Liver (tissue), 9 donors: ENCODE measurements around the gene MGAT5. TPM values are rescaled to one million over a fixed set of nuclear protein-coding genes. Genes with fewer than 3 reads are reported as not detected.

Experiments
- DNase-seq: peaks from one replicate; pipeline ENCODE4 v3.0.0-alpha.2; 2017; ENCODE audit warnings: low spot score
- H3K27ac ChIP-seq, 2 donors: one replicate each; pipeline ENCODE4 v1.7.0; 2013; ENCODE audit warnings: inconsistent platforms in 2 of 2, low read length in 2 of 2, control low read depth in 1 of 2, low read depth in 1 of 2, mild to moderate bottlenecking in 1 of 2
- H3K27me3 ChIP-seq, 4 donors: one replicate each; pipeline versions ENCODE4 v1.6.1 to v1.7.0; 2013; ENCODE audit warnings: low read length in 3 of 4, inconsistent platforms in 1 of 4, mild to moderate bottlenecking in 1 of 4, moderate library complexity in 1 of 4; ENCODE audit not compliant: control insufficient read depth in 4 of 4, insufficient read depth in 4 of 4
- H3K36me3 ChIP-seq, 4 donors: one replicate each; pipeline versions ENCODE4 v1.6.1 to v1.7.0; 2013; ENCODE audit warnings: low read length in 3 of 4, mild to moderate bottlenecking in 3 of 4, low read depth in 1 of 4, moderate library complexity in 1 of 4; ENCODE audit not compliant: control insufficient read depth in 4 of 4, insufficient read depth in 3 of 4
- H3K4me1 ChIP-seq, 4 donors: one replicate each; pipeline versions ENCODE4 v1.6.1 to v1.7.0; 2013; ENCODE audit warnings: low read length in 3 of 4, mild to moderate bottlenecking in 3 of 4, moderate library complexity in 1 of 4; ENCODE audit not compliant: control insufficient read depth in 4 of 4, insufficient read depth in 4 of 4
- H3K4me3 ChIP-seq, 3 donors: one replicate each; pipeline versions ENCODE4 v1.6.1 to v1.7.0; 2013; ENCODE audit warnings: low read length in 3 of 3, control low read depth in 1 of 3, low read depth in 1 of 3, mild to moderate bottlenecking in 1 of 3
- H3K9ac ChIP-seq, 2 donors: one replicate each; pipeline ENCODE4 v1.7.0; 2013; ENCODE audit warnings: low read length in 2 of 2, mild to moderate bottlenecking in 2 of 2, moderate library complexity in 2 of 2, control low read depth in 1 of 2, low read depth in 1 of 2
- H3K9me3 ChIP-seq, 4 donors: one replicate each; pipeline versions ENCODE4 v1.6.1 to v1.7.0; 2013; ENCODE audit warnings: low read length in 3 of 4; ENCODE audit not compliant: control insufficient read depth in 4 of 4
- ATF3 ChIP-seq: IDR thresholded peaks from 2 replicates; pipeline ENCODE4 v1.6.1; 2016; ENCODE audit warnings: antibody characterized with exemption
- CTCF ChIP-seq: fragments of 150-350 bp; IDR thresholded peaks from 2 replicates; pipeline ENCODE4 v1.5.1; 2017; ENCODE audit warnings: improper control_type of control experiment, low read depth, low read length; ENCODE audit not compliant: missing input control
- EGR1 ChIP-seq, 2 donors: IDR thresholded peaks; 2 replicates each; pipeline ENCODE4 v1.6.1; 2016 to 2018; ENCODE audit warnings: antibody characterized with exemption in 2 of 2, low read depth in 2 of 2
- FOXA1 ChIP-seq: IDR thresholded peaks from 2 replicates; pipeline ENCODE4 v1.6.1; 2016; ENCODE audit warnings: antibody characterized with exemption
- FOXA2 ChIP-seq: IDR thresholded peaks from 2 replicates; pipeline ENCODE4 v1.6.1; 2016; ENCODE audit warnings: antibody characterized with exemption
- GABPA ChIP-seq, 2 donors: IDR thresholded peaks in 1 of 2; conservative IDR thresholded peaks in 1 of 2; 2 replicates each; pipeline ENCODE4 v1.6.1; 2016; ENCODE audit warnings: antibody characterized with exemption in 2 of 2, mild to moderate bottlenecking in 1 of 2, moderate library complexity in 1 of 2
- HNF4A ChIP-seq, 2 donors: conservative IDR thresholded peaks; 2 replicates each; pipeline ENCODE4 v1.6.1; 2016; ENCODE audit warnings: antibody characterized with exemption in 2 of 2, mild to moderate bottlenecking in 2 of 2
- HNF4G ChIP-seq: IDR thresholded peaks from 2 replicates; pipeline ENCODE4 v1.6.1; 2016; ENCODE audit warnings: antibody characterized with exemption
- JUND ChIP-seq, 2 donors: IDR thresholded peaks; 2 replicates each; pipeline ENCODE4 v1.6.1; 2016; ENCODE audit warnings: antibody characterized with exemption in 2 of 2
- MAX ChIP-seq: IDR thresholded peaks from 2 replicates; pipeline ENCODE4 v1.6.1; 2016; ENCODE audit warnings: antibody characterized with exemption
- NR2F2 ChIP-seq: IDR thresholded peaks from 2 replicates; pipeline ENCODE4 v1.6.1; 2016; ENCODE audit warnings: antibody characterized with exemption
- RAD21 ChIP-seq, 2 donors: IDR thresholded peaks; 2 replicates each; pipeline ENCODE4 v1.6.1; 2016; ENCODE audit warnings: antibody characterized with exemption in 2 of 2, mild to moderate bottlenecking in 2 of 2
- REST ChIP-seq: IDR thresholded peaks from 2 replicates; pipeline ENCODE4 v1.6.1; 2016; ENCODE audit warnings: antibody characterized with exemption, mild to moderate bottlenecking
- RXRA ChIP-seq, 2 donors: IDR thresholded peaks; 2 replicates each; pipeline ENCODE4 v1.6.1; 2017 to 2018; ENCODE audit warnings: antibody characterized with exemption in 2 of 2, mild to moderate bottlenecking in 1 of 2
- SP1 ChIP-seq: IDR thresholded peaks from 2 replicates; pipeline ENCODE4 v1.6.1; 2018; ENCODE audit warnings: antibody characterized with exemption, mild to moderate bottlenecking
- TAF1 ChIP-seq: conservative IDR thresholded peaks from 2 replicates; pipeline ENCODE4 v1.6.1; 2016; ENCODE audit warnings: antibody characterized with exemption, mild to moderate bottlenecking
- YY1 ChIP-seq: IDR thresholded peaks from 2 replicates; pipeline ENCODE4 v1.6.1; 2016; ENCODE audit warnings: antibody characterized with exemption, mild to moderate bottlenecking
- ZBTB33 ChIP-seq: IDR thresholded peaks from 2 replicates; pipeline ENCODE4 v1.6.1; 2016; ENCODE audit warnings: antibody characterized with exemption
- WGBS: extraction: QIAGEN DNeasy Blood & Tissue Kit; methylation state at CpG from one replicate; pipeline ENCODE4 v1.1.7; 2013; 5-methylcytosine and 5-hydroxymethylcytosine counted together
- polyA plus RNA-seq, 2 donors: library from polyadenylated mRNA; stranded (reverse) in 1 of 2; unstranded in 1 of 2; fragments of 200-250 nt in 1 of 2; fragments of >200 nt in 1 of 2; fragmentation: Nextera tagmentation in 1 of 2; extraction: Ambion mirVana in 1 of 2; gene quantifications; one replicate each; pipeline versions ENCODE4 v1.2.1 to v1.2.3, GENCODE V29; 2013 to 2015
- total RNA-seq, 2 donors: library from RNA; depleted of rRNA; stranded (reverse); fragments of >200 nt; gene quantifications; one replicate each; pipeline ENCODE4 v1.2.3, GENCODE V29; 2014
- donor health status: healthy.
- donor health status: healthy.
- donor health status: healthy.
- donor health status: healthy.
- donor health status: healthy.

The MGAT5 gene
- total and polyA plus RNA-seq, 4 donors: 1.8 to 12.7 (median 5.6) TPM

- no peaks in the 10 kb centered on the region for H3K9me3 ChIP-seq
- no peak overlapping the region for H3K27ac ChIP-seq
- WGBS: 78% methylated on average over 9 of the region's 9 CpGs
- H3K4me3 ChIP-seq: no peak overlapping the region
- H3K4me1 ChIP-seq: no peaks in the 10 kb centered on the region
- no peaks in the 10 kb centered on the region for H3K27me3 ChIP-seq
- DNase-seq: no peak
- H3K9ac ChIP-seq: no peak overlapping the region
- H3K36me3 ChIP-seq: no peaks in the 10 kb centered on the region
- TF ChIP-seq TAF1: no peak
- TF ChIP-seq SP1: no peak
- TF ChIP-seq REST: no peak
- no peak for TF ChIP-seq FOXA2
- TF ChIP-seq GABPA (IDR thresholded peaks at IDR 0.05 in 1 of 2, conservative IDR thresholded peaks at IDR 0.05 in 1 of 2): no peak
- TF ChIP-seq RXRA (IDR thresholded peaks at IDR 0.05): no peak
- no peak for TF ChIP-seq NR2F2
- no peak for TF ChIP-seq ATF3
- TF ChIP-seq EGR1 (IDR thresholded peaks at IDR 0.05; ENCODE audit: low read depth in 2 of 2): no peak
- TF ChIP-seq CTCF: no peak
- TF ChIP-seq RAD21 (IDR thresholded peaks at IDR 0.05): no peak
- no peak for TF ChIP-seq YY1
- no peak for TF ChIP-seq ZBTB33
- no peak for TF ChIP-seq MAX
- TF ChIP-seq HNF4G: no peak
- no peak for TF ChIP-seq JUND (IDR thresholded peaks at IDR 0.05)
- TF ChIP-seq HNF4A (conservative IDR thresholded peaks at IDR 0.05): no peak
- TF ChIP-seq FOXA1: no peak
Measured at GRCh38 chr2:134500211-134500935, 246.5 kb downstream of the MGAT5 start.
